K562 (cell line): ENCODE results near the gene SURF6. TPM values are rescaled to one million over a fixed set of nuclear protein-coding genes. Genes with fewer than 3 reads are reported as not detected.

Source experiments
- ESRRA ChIP-seq: fragments of 450-650 bp; IDR thresholded peaks from 2 replicates; pipeline ENCODE4 v1.6.1; 2014; ENCODE audit warnings: low read depth, mild to moderate bottlenecking, moderate library complexity, borderline replicate concordance
- FIP1L1 ChIP-seq: fragments of 200-400 bp; formaldehyde crosslinking; IDR thresholded peaks from 2 replicates; pipeline ENCODE4 v1.6.1; 2018; ENCODE audit warnings: mild to moderate bottlenecking, low read depth, low read length; ENCODE audit not compliant: poor library complexity, severe bottlenecking
- PHF20 ChIP-seq: fragments of 450-650 bp; IDR thresholded peaks from 2 replicates; pipeline ENCODE4 v1.6.1; 2018; ENCODE audit not compliant: partially characterized antibody
- POLR3G ChIP-seq: IDR thresholded peaks from 2 replicates; pipeline ENCODE4 v1.6.1; 2011; ENCODE audit not compliant: insufficient read length, insufficient replicate concordance; ENCODE audit errors: extremely low read depth
- RB1 ChIP-seq: fragments of 450-650 bp; IDR thresholded peaks from 2 replicates; pipeline ENCODE4 v1.6.1; 2017; ENCODE audit warnings: low read depth, mild to moderate bottlenecking
- SIN3A ChIP-seq, 2 experiments: fragments of 150-350 bp in 1 of 2; IDR thresholded peaks; 2 replicates each; pipeline ENCODE4 v1.6.1; 2011 to 2016; ENCODE audit warnings: borderline replicate concordance in 2 of 2, low read depth in 2 of 2, low read length in 2 of 2, mild to moderate bottlenecking in 2 of 2, moderate library complexity in 2 of 2; ENCODE audit not compliant: control insufficient read depth in 1 of 2
- SIX5 ChIP-seq, 2 experiments: IDR thresholded peaks; 2 replicates each; pipeline ENCODE4 v1.6.1; 2011; ENCODE audit warnings: low read length in 2 of 2, borderline replicate concordance in 1 of 2, low read depth in 1 of 2, mild to moderate bottlenecking in 1 of 2, moderate library complexity in 1 of 2; ENCODE audit not compliant: insufficient read depth in 1 of 2
- SMC3 ChIP-seq: conservative IDR thresholded peaks from 2 replicates; pipeline ENCODE4 v1.6.1; 2011; ENCODE audit warnings: low read depth, low read length, improper control_type of control experiment; ENCODE audit not compliant: insufficient read depth
- ZNF384 ChIP-seq: IDR thresholded peaks from 2 replicates; pipeline ENCODE4 v1.6.1; 2012; ENCODE audit warnings: low read depth, low read length, improper control_type of control experiment
- polyA plus RNA-seq, 8 experiments: library from polyadenylated mRNA; depleted of rRNA in 4 of 8; stranded (reverse) in 5 of 8; unstranded in 3 of 8; fragments of >200 nt; fragmentation: Nextera tagmentation in 2 of 8; fragmentation: Illumina TruSeq in 1 of 8; extraction: Ambion mirVana in 2 of 8; extraction: Trizol in 1 of 8; gene quantifications; 2 replicates each; pipeline versions ENCODE4 v1.2.1 to v1.2.3, GENCODE V29; 2011 to 2014; ENCODE audit warnings: inconsistent platforms in 1 of 8, missing spikeins in 1 of 8
- total RNA-seq, 7 experiments: library from RNA; depleted of rRNA in 6 of 7; stranded (reverse); fragments of >200 nt in 6 of 7; fragmentation: Illumina TruSeq in 2 of 7; extraction: Trizol in 2 of 7; gene quantifications; 2 replicates each; pipeline versions ENCODE4 v1.2.1 to v1.2.3, GENCODE V29; 2011 to 2021; ENCODE audit warnings: low replicate concordance in 1 of 7
- TF ChIP-seq, protein P1 (sequence below), 2 experiments: fragments of 450-650 bp; formaldehyde crosslinking in 1 of 2; IDR thresholded peaks; 2 replicates each; pipeline versions ENCODE4 v1.4.0 to v1.6.1; 2014 to 2020; ENCODE audit warnings: mild to moderate bottlenecking in 2 of 2, borderline replicate concordance in 1 of 2, low read depth in 1 of 2
- TF ChIP-seq, protein P2 (sequence below): fragments of 250-450 bp; sonication (Bioruptor Pico); IDR thresholded peaks from 2 replicates; pipeline ENCODE4 v1.8.0; 2021; ENCODE audit warnings: moderate library complexity, mild to moderate bottlenecking, inconsistent platforms
- TF ChIP-seq, protein P3 (sequence below): fragments of 250-450 bp; sonication (Bioruptor Pico); IDR thresholded peaks from 2 replicates; pipeline ENCODE4 v1.5.0; 2021
- TF ChIP-seq, protein P4 (sequence below), 2 experiments: fragments of 450-650 bp in 1 of 2; sonication (generic) in 1 of 2; formaldehyde crosslinking; conservative IDR thresholded peaks; 2 replicates each; pipeline versions ENCODE4 v1.4.0 to v1.8.1; 2020 to 2022; ENCODE audit warnings: mild to moderate bottlenecking in 1 of 2, missing genetic modification reagents in 1 of 2

The SURF6 gene
- total and polyA plus RNA-seq, 9 of the 15 experiments (the other 6 are each of a cell fraction or from before 2014, with no cell fraction given): 1.4 to 68.3 (median 14.7) TPM

DNA sequence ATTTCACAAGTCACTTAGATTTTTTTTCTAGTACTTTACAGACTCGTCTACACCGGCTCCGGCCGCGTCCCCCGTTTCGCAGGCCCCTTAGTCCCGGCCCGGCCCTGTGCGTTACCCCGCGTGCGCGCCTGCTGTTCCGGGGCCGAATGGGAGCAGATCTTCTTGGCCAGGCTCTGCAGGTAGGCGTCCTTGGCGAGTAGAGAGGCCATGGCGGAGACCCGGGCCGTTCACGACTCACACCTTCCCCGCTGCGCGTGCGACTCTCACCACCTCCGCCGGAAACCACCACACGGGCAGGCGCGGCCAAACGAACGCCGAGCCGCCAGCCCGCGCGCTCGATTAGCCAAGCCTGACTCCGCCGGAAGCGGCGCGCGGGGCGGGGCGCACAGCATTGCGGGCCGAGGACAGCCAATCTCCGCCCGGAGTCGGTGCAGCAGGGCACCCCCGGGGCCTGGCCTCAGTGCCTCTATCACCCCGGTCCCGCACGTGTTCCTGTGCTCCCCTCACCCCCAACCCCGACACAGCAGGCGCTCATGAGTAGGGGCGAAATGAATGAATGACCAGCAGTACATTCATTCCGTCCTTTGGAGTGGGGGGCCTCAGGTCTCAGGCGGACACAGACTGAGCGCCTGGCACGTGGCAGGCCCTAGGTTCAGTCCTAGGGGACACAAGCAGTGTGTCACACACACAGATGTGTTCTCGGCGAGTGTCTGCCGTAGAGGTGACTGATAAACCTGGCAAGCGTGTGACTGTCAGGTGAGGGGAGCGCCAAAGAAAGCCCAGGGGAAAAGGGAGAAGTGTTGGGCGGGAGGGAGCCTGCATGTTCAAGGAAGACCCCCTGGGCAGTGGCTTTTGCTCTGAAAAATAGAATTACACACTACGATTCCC is at the start of gene SURF6 (continued):
- TF ChIP-seq, protein P1, sequence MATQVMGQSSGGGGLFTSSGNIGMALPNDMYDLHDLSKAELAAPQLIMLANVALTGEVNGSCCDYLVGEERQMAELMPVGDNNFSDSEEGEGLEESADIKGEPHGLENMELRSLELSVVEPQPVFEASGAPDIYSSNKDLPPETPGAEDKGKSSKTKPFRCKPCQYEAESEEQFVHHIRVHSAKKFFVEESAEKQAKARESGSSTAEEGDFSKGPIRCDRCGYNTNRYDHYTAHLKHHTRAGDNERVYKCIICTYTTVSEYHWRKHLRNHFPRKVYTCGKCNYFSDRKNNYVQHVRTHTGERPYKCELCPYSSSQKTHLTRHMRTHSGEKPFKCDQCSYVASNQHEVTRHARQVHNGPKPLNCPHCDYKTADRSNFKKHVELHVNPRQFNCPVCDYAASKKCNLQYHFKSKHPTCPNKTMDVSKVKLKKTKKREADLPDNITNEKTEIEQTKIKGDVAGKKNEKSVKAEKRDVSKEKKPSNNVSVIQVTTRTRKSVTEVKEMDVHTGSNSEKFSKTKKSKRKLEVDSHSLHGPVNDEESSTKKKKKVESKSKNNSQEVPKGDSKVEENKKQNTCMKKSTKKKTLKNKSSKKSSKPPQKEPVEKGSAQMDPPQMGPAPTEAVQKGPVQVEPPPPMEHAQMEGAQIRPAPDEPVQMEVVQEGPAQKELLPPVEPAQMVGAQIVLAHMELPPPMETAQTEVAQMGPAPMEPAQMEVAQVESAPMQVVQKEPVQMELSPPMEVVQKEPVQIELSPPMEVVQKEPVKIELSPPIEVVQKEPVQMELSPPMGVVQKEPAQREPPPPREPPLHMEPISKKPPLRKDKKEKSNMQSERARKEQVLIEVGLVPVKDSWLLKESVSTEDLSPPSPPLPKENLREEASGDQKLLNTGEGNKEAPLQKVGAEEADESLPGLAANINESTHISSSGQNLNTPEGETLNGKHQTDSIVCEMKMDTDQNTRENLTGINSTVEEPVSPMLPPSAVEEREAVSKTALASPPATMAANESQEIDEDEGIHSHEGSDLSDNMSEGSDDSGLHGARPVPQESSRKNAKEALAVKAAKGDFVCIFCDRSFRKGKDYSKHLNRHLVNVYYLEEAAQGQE (IDR thresholded peaks at IDR 0.05; ENCODE audit: borderline replicate concordance): peak; percentile 99
- TF ChIP-seq, protein P1 (CRISPR knock-in tag; IDR thresholded peaks at IDR 0.05; ENCODE audit: low read depth): peak; percentile 47; the same call in 1 of the 2 replicates
- TF ChIP-seq POLR3G (no peak), SIN3A (IDR thresholded peaks at IDR 0.05; ENCODE audit: borderline replicate concordance in 2 of 2, control insufficient read depth in 1 of 2, low read depth in 2 of 2, low read length in 2 of 2) (peak; percentile 90 to 96), SMC3 (0 out of 2 replicates have a peak, but pooled peaks have one; percentile 16), ZNF384 (0 out of 2 replicates have a peak, but pooled peaks have one; percentile 16), PHF20 (peak; percentile 86), FIP1L1 (peak; percentile 58), ESRRA (peak; percentile 75; the same call in 1 of the 2 replicates), RB1 (peak; percentile 99), SIX5 (IDR thresholded peaks at IDR 0.05; ENCODE audit: borderline replicate concordance in 1 of 2, insufficient read depth in 1 of 2, low read depth in 1 of 2, low read length in 2 of 2) (peak in 1 of 2 experiments; percentile 28; a peak in 1 of 4 replicates)
- TF ChIP-seq, protein P2, sequence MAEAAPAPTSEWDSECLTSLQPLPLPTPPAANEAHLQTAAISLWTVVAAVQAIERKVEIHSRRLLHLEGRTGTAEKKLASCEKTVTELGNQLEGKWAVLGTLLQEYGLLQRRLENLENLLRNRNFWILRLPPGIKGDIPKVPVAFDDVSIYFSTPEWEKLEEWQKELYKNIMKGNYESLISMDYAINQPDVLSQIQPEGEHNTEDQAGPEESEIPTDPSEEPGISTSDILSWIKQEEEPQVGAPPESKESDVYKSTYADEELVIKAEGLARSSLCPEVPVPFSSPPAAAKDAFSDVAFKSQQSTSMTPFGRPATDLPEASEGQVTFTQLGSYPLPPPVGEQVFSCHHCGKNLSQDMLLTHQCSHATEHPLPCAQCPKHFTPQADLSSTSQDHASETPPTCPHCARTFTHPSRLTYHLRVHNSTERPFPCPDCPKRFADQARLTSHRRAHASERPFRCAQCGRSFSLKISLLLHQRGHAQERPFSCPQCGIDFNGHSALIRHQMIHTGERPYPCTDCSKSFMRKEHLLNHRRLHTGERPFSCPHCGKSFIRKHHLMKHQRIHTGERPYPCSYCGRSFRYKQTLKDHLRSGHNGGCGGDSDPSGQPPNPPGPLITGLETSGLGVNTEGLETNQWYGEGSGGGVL (CRISPR knock-in tag): no peak
- TF ChIP-seq, protein P3, sequence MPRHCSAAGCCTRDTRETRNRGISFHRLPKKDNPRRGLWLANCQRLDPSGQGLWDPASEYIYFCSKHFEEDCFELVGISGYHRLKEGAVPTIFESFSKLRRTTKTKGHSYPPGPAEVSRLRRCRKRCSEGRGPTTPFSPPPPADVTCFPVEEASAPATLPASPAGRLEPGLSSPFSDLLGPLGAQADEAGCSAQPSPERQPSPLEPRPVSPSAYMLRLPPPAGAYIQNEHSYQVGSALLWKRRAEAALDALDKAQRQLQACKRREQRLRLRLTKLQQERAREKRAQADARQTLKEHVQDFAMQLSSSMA (CRISPR knock-in tag): peak; percentile 34; the same call in 1 of the 2 replicates
- TF ChIP-seq, protein P4, sequence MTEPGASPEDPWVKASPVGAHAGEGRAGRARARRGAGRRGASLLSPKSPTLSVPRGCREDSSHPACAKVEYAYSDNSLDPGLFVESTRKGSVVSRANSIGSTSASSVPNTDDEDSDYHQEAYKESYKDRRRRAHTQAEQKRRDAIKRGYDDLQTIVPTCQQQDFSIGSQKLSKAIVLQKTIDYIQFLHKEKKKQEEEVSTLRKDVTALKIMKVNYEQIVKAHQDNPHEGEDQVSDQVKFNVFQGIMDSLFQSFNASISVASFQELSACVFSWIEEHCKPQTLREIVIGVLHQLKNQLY (CRISPR knock-in tag; conservative IDR thresholded peaks at IDR 0.05): no peak
